NCI-H510A (cell line): ENCODE results near the gene C19orf81.

Experiments used
- DNase-seq: peaks from one replicate; lab custom pipeline; 2025; lab: John Stamatoyannopoulos, UW

C19orf81 gene

GRCh38 chr19:50659318-50660087 is 10.3 kb downstream of the C19orf81 start:
- DNase-seq, result no peak

DNA sequence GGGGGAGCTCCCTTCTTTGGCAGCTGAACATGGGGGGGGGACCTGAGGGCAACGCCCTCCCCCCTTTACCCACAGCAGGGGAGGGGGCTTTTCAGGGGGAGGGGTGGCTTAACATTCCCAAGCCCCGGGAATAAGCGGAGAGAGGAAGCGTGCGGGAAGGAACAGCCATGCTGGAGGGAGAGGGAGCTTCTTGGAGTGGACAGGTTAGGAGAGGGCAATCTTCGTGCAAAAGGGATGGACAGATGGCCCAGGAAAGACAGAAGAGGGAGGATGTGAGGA is 10.8 kb downstream of the C19orf81 start:
- DNase-seq, result no peak

DNA sequence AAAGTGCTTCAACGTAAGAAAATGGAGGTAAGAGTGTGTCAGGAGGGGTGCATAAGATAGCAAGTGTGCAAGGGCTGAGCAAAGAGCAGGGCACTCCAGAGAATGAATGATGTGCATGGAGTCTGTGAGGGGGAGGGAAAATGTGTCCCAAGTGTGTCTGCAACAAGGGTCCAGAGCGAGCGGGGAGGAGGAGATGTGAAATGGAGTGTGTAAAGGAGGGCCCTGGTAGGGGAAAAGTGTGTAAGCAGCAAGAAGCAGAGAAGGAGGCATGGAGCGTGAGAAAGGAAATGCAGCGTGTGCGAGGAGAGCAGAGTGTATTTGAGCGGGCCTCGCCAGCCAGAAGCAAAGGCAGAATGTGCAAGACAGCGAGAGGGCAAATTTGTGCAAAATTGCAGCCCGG is 11.8 kb downstream of the C19orf81 start:
- no peak for DNase-seq

DNA sequence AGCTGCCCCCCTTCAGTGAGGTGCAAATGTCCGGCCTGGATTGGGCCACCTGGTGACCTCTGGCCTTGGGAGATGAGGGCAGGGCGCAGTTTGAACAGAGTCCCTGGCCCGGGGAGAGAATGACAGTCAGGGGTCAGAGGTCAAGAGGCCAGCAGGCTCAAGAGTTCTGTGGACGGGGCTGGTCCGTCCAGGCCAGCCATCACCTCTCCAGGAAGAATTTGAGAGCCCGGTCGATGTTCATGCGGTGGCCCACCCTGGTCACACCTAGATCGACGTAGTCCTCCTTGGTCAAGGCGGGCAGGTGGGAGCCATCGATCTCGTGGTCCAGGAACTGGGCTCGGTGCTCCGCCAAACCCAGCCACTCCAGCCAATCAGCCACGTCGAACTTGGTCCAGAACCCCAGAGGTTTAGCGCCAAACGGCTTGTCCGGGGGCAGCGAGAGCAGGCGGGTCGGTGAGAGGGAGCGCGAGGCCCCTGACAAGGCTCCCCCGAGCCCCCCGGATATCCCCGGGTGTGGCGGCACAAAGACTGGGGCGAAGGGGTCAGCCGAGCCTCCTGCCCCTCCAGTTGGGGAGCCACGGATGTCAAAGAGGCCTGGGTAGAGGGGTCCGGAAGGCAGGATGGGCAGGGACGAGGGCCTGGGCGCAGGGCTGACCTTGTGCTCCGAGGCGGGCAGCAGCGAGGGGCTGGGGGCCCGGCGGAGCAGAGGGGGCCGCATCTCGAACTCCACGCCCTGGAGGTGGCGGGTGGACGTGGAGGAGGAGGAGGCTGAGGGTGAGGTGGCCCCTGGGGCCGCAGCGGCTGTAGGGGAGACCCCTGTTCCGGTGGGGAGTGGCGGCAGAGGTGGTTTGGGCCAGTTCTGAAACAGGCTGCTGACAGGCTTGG is 12.8 kb downstream of the C19orf81 start:
- DNase-seq, result no peak

GRCh38 chr19:50662651-50663481 is 13.6 kb downstream of the C19orf81 start:
- DNase-seq, result no peak

DNA sequence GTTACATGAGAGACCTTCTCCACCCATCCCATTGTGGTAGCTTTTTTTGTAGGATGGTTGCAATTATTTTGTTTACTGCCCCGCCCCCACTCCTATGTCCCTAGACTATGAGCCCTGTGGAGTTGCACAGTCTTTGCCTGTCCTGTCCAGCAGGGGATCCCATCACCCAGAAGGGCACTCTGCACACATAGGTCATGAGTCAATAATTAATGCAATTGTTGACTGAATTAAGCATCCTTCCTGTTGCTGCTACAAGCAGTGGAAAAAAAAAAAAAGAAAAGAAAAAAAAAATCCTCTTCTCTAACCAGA is 14.2 kb downstream of the C19orf81 start:
- no peak for DNase-seq

DNA sequence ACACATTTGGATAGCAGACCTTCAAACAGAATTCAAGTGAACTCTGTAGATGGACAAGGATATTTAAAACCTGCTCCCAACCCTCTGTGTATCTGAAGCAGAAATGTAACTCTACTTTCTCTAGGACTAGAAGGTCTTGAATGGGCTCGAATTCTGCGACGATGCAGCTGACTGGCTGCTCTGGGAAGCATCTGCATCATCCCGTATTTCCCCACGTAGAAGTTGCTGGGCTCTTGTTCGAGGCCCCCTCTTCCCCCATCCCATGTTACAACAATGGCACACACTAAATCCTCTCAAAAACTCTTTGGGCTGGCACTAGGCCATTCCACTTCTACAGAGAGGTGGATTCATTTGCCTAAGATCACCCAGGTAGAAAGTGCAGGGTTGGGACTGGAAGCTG is 15.0 kb downstream of the C19orf81 start:
- DNase-seq, result no peak

GRCh38 chr19:50666346-50667176 is 17.3 kb downstream of the C19orf81 start:
- DNase-seq, result no peak

- DNase-seq, result no peak
Measured at GRCh38 chr19:50667177-50667758, 18.0 kb downstream of the C19orf81 start.

- no peak for DNase-seq
Measured at GRCh38 chr19:50667759-50668231, 18.6 kb downstream of the C19orf81 start.

DNA sequence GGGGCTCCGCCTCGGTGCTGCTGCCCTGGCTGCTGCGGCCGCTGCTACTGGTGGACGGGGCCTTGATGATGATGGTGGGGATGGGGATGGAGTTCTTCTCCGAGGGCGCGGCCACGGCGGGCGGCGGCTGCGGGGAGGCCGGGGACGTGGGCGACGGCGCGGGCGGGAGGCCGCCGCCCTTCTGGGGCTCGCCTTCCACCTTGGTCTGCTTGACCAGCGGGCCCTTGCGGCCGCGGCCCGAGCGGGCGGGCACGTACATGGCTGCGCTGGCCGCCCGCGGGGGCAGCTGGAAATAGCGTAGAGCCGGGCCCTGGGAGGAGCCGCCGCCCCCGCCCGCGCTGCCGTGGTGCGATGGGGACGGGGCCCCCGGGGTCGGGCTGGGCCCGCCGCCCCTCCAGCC is 19.2 kb downstream of the C19orf81 start:
- DNase-seq, result no peak

- no peak for DNase-seq
Measured at GRCh38 chr19:50668879-50669278, 19.6 kb downstream of the C19orf81 start.

GRCh38 chr19:50669302-50670101 is 20.3 kb downstream of the C19orf81 start:
- DNase-seq, result no peak

GRCh38 chr19:50670102-50670380 is 20.8 kb downstream of the C19orf81 start:
- DNase-seq, result no peak

- DNase-seq, result no peak
Measured at GRCh38 chr19:50673118-50673517, 23.9 kb downstream of the C19orf81 start.

GRCh38 chr19:50676625-50677197 is 27.5 kb downstream of the C19orf81 start:
- no peak for DNase-seq

GRCh38 chr19:50677636-50678035 is 28.4 kb downstream of the C19orf81 start:
- DNase-seq, result no peak

GRCh38 chr19:50678323-50678722 is 29.1 kb downstream of the C19orf81 start:
- no peak for DNase-seq

- no peak for DNase-seq
Measured at GRCh38 chr19:50679177-50680125, 30.2 kb downstream of the C19orf81 start.
